Measurements from ENCODE around the gene FFAR3. TPM values are rescaled to one million over a fixed set of nuclear protein-coding genes. Genes with fewer than 3 reads are reported as not detected.

The FFAR3 gene
- total and polyA plus RNA-seq, 9 of the 15 experiments (the other 6 are each of a cell fraction or from before 2014, with no cell fraction given): not detected

GRCh38 chr19:35309481-35310279 lies 48.6 kb upstream of the FFAR3 start (continued):
- TF ChIP-seq EGR1 (conservative IDR thresholded peaks at IDR 0.05) (peak; percentile 76), HBP1 (CRISPR knock-in tag; IDR thresholded peaks at IDR 0.05) (peak; percentile 69; the same call in 1 of the 2 replicates), BRCA1 (IDR thresholded peaks at IDR 0.05) (no peak), BRCA1 (CRISPR knock-in tag; IDR thresholded peaks at IDR 0.05) (no peak), ELF2 (CRISPR knock-in tag; IDR thresholded peaks at IDR 0.05) (no peak), ZHX1 (conservative IDR thresholded peaks at IDR 0.05; ENCODE audit: low read length) (no peak), HMGN3 (IDR thresholded peaks at IDR 0.05; ENCODE audit: borderline replicate concordance, extremely low read depth, insufficient read length, low read depth, low read length) (no peak), ZC3H11A (IDR thresholded peaks at IDR 0.05; ENCODE audit: low read depth, low read length) (no peak), RAD51 (IDR thresholded peaks at IDR 0.05; ENCODE audit: borderline replicate concordance, low read depth) (no peak), ARID3B (CRISPR knock-in tag; IDR thresholded peaks at IDR 0.05; ENCODE audit: borderline replicate concordance) (no peak), ZBTB17 (CRISPR knock-in tag; IDR thresholded peaks at IDR 0.05) (no peak), FOXA1 (IDR thresholded peaks at IDR 0.05; ENCODE audit: borderline replicate concordance) (no peak), SRF (CRISPR knock-in tag; IDR thresholded peaks at IDR 0.05) (peak in 1 of 2 experiments; percentile 51; a peak in 1 of 4 replicates), BMI1 (IDR thresholded peaks at IDR 0.05; ENCODE audit: low read length) (no peak)
